Tibial artery (tissue), 4 donors: ENCODE results near the gene ERVFRD-1.

Experiments used
- DNase-seq, 2 donors: peaks; one replicate each; pipeline ENCODE4 v3.0.0-alpha.2; 2019
- H3K27ac ChIP-seq, 2 donors: fragments of 200-600 bp; sonication (generic) in 1 of 2; 1 replicate in 1 of 2; 2 replicates in 1 of 2; pipeline ENCODE4 v1.5.1; 2018 to 2019; ENCODE audit warnings: mild to moderate bottlenecking in 1 of 2
- H3K27me3 ChIP-seq, 2 donors: fragments of 200-600 bp; sonication (generic) in 1 of 2; one replicate each; pipeline versions ENCODE4 v1.5.1 to v1.6.0; 2016 to 2019
- H3K36me3 ChIP-seq, 3 donors: fragments of 200-600 bp; sonication (generic) in 2 of 3; one replicate each; pipeline ENCODE4 v1.5.1; 2016 to 2019; ENCODE audit warnings: mild to moderate bottlenecking in 2 of 3
- H3K4me1 ChIP-seq, 4 donors: fragments of 200-600 bp; sonication (generic) in 2 of 4; 1 replicate in 3 of 4; 2 replicates in 1 of 4; pipeline ENCODE4 v1.5.1; 2016 to 2019
- H3K4me3 ChIP-seq, 2 donors: fragments of 200-600 bp; sonication (generic) in 1 of 2; 1 replicate in 1 of 2; 2 replicates in 1 of 2; pipeline ENCODE4 v1.5.1; 2018 to 2019; ENCODE audit warnings: mild to moderate bottlenecking in 2 of 2
- H3K9me3 ChIP-seq, 3 donors: fragments of 200-600 bp; sonication (generic) in 1 of 3; one replicate each; pipeline ENCODE4 v1.5.1; 2016 to 2019
- intact Hi-C: fragments of 100-400 bp; cut with DNase I; formaldehyde crosslinking; loops from one replicate; pipeline ENCODE4 v1.15.0; 2023; ENCODE audit warnings: low total_unique reads
- TF ChIP-seq, protein P1 (sequence below), 2 experiments: fragments of 200-600 bp in 1 of 2; fragments of 450-650 bp in 1 of 2; IDR thresholded peaks; one replicate each; pipeline ENCODE4 v1.5.1; 2017 to 2019; ENCODE audit warnings: antibody characterized with exemption in 2 of 2, mild to moderate bottlenecking in 1 of 2, moderate library complexity in 1 of 2

ERVFRD-1 gene

DNA sequence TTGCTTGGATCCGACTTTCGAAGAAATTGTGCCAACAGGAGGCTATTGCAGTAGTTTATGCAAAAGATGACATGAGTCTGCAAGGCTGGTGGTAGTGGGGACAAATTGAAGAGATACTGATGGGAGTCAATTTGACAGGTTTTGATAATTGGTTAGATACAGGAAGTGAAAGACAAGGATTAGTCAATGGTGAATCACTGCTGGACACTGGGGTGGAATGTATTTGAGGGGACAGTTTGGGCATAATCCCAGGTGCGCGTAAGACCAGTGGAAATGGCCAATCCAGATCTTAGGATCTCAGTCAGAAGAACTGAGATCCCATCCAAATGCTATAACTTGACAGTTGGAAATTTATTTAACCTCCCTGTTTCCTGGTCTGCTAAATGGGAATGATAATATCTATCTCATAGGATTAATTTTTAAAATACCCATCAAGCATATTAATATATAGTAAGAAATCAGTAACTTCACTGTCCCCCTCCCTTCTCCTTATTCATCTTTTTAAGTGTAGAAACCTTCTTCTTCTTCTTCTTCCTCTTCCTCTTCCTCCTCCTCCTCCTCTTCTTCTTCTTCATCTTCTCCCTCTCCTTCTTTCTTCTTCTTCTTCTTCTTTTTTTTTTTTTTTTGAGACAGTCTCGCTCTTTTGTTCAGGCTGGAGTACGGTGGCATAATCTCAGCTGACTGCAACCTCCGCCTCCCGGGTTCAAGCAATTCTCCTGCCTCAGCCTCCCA, 30.9 kb upstream of the ERVFRD-1 start:
- TF ChIP-seq, protein P1, sequence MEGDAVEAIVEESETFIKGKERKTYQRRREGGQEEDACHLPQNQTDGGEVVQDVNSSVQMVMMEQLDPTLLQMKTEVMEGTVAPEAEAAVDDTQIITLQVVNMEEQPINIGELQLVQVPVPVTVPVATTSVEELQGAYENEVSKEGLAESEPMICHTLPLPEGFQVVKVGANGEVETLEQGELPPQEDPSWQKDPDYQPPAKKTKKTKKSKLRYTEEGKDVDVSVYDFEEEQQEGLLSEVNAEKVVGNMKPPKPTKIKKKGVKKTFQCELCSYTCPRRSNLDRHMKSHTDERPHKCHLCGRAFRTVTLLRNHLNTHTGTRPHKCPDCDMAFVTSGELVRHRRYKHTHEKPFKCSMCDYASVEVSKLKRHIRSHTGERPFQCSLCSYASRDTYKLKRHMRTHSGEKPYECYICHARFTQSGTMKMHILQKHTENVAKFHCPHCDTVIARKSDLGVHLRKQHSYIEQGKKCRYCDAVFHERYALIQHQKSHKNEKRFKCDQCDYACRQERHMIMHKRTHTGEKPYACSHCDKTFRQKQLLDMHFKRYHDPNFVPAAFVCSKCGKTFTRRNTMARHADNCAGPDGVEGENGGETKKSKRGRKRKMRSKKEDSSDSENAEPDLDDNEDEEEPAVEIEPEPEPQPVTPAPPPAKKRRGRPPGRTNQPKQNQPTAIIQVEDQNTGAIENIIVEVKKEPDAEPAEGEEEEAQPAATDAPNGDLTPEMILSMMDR (IDR thresholded peaks at IDR 0.05), result no peak
- Histone ChIP-seq H3K36me3 (no peaks in the 10 kb centered on the region), H3K4me3 (no peak overlapping the region), H3K9me3 (no peaks in the 10 kb centered on the region), H3K27me3 (no peaks in the 10 kb centered on the region), H3K4me1 (peaks cover 0 to 3% (median 0%) of the 10 kb centered on the region in 4 donors), H3K27ac (no peak overlapping the region)
- DNase-seq, result no peak
- intact Hi-C loops, result no loop called here

DNA sequence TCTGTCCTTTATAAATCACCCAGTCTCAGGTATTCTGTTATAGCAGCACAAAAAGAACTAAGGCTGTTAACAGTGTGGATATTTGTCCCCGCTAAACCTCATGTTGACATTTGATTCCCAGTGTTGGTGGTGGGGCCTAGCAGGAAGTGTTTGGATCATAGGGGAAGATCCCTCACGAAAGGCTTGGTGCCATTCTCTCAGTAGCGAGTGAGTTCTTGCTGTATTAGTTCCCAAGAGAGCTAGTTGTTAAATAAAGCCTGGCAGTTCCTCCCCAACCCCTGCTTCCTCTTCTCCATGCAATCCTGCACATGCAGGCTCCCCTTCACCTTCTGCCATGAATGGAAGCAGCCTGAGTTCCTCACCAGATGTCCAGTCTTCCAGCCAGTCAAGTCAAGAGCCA, 29.8 kb upstream of the ERVFRD-1 start:
- H3K36me3 ChIP-seq, result no peaks in the 10 kb centered on the region
- intact Hi-C loops, result no loop called here

DNA sequence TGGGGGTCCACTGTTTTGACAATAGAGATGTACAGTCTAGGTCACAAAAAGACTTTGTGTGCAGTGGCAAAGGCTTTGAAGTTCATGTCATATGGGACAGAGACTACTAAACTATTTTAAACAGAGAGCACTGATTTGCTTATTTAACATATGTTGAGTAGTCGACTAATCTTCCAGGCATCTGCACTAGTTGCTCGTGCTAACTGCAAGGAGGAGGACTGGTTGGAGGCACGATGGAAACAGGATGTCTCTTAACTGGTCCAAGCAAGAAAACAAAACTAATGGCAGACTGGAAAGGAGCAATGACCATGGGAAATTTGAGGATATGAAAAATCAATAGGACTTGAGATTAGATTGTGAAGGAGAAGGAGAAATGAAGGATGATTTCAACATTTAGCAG, 28.5 kb upstream of the ERVFRD-1 start:
- no peak for DNase-seq
- peaks cover 6 to 12% (median 8%) of the 10 kb centered on the region in 3 donors for H3K36me3 ChIP-seq
- no peaks in the 10 kb centered on the region for H3K9me3 ChIP-seq
- TF ChIP-seq, protein P1 (IDR thresholded peaks at IDR 0.05), result no peak
- peaks cover 0 to 3% (median 0%) of the 10 kb centered on the region in 4 donors for H3K4me1 ChIP-seq
- H3K27me3 ChIP-seq, result no peaks in the 10 kb centered on the region
- no peak overlapping the region for H3K4me3 ChIP-seq
- H3K27ac ChIP-seq, result no peak overlapping the region
- intact Hi-C loops, result no loop called here

More for the DNA sequence above, 29.8 kb upstream of the ERVFRD-1 start:
- Histone ChIP-seq H3K27ac (no peak overlapping the region), H3K4me3 (no peak overlapping the region), H3K4me1 (peaks cover 0 to 3% (median 0%) of the 10 kb centered on the region in 4 donors), H3K9me3 (no peaks in the 10 kb centered on the region), H3K27me3 (no peaks in the 10 kb centered on the region)
- TF ChIP-seq, protein P1 (IDR thresholded peaks at IDR 0.05), result no peak
- no peak for DNase-seq

DNA sequence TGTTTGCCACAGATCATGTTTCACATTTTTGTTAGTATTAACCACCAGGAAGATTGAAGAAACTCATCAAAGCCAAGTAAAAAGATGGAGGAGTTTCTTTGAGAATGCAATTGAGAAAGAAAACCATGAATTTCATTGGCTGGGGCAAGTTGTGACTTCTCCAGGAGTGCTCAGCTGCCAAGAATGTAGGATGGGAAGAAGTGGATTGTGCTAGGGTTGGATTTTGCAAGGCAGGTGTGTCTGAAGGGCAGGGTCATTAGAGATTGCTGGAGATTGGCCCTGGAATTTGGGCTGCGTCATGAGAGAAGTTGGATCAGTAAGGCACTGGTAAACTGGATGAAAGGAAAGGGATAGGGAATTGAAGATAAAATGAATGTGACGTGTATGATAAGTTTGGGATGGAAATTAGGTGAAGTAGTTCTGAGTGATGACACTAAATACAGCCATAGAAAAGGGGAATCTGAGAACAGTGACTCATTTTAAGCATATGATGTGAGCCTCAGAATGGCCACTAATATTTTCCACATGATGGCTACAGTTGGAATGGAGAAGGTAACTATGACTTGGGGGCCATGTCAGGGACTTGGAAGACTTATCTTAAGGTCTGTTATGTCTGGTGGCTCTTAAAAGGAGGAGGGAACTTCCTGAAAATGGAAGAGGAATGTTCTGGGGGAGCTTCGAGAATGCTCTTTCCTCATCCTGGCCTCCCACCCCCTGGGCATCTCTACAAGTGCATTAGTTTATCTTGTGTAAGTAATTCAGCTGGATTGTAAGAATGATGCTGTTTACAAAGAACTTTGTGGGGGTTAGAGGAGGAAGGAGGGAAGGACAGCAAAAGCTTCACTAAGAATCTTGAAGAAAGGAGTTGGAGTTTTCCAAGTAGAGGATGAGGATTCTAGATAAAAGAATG, 27.8 kb upstream of the ERVFRD-1 start:
- TF ChIP-seq, protein P1 (IDR thresholded peaks at IDR 0.05), result no peak

DNA sequence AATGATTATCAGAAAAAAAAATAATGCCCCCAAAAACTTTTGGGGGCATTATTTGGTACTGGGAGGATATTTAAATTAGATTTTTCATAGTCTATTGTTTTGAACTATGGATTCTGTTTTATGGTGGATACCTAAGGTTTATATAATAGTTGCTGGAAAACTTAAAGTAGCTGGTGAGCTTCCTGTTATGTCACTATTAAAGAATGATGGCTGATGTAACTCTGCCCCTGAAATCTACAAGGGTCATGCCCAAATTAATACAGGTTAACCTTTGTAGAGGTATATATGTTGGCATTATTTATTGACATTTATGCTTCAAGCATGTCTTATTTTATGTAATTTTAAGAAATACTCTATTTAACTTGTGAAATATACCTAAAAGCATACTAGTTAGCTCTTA, 25.3 kb upstream of the ERVFRD-1 start:
- Histone ChIP-seq H3K27me3 (no peaks in the 10 kb centered on the region), H3K36me3 (peaks cover 13 to 19% (median 14%) of the 10 kb centered on the region in 3 donors), H3K4me1 (peaks cover 0 to 6% (median 0%) of the 10 kb centered on the region in 4 donors), H3K4me3 (no peak overlapping the region), H3K9me3 (no peaks in the 10 kb centered on the region), H3K27ac (no peak overlapping the region)
- no peak for DNase-seq
- TF ChIP-seq, protein P1 (IDR thresholded peaks at IDR 0.05), result no peak
- intact Hi-C loops, result no loop called here

More for the DNA sequence above, 27.8 kb upstream of the ERVFRD-1 start:
- no peak overlapping the region for H3K4me3 ChIP-seq
- no peak overlapping the region for H3K27ac ChIP-seq
- H3K4me1 ChIP-seq, result peaks cover 0 to under 1% (median 0%) of the 10 kb centered on the region in 4 donors
- intact Hi-C loops, result no loop called here
- DNase-seq, result no peak
- H3K27me3 ChIP-seq, result no peaks in the 10 kb centered on the region
- H3K36me3 ChIP-seq, result peaks cover 13 to 19% (median 14%) of the 10 kb centered on the region in 3 donors
- H3K9me3 ChIP-seq, result no peaks in the 10 kb centered on the region
